ENCODE measurements around the gene ERI3.
"Not testable (repeated sequence)": the region's sequence is repeated elsewhere in the genome, so short reads cannot be mapped to it uniquely, and the experiment has no call there.

The ERI3 gene

GRCh38 chr1:44217809-44218410, 137.1 kb downstream of the ERI3 start:
- TF ChIP-seq CTCF (IDR thresholded peaks at IDR 0.05; ENCODE audit: insufficient read depth, low read length, poor library complexity, severe bottlenecking), result peak; percentile 88
- H3K36me3 ChIP-seq (ENCODE audit: control insufficient read depth, insufficient read depth, low read length), result peaks cover 34% of the 10 kb centered on the region
- DNase-seq (ENCODE audit: extremely low read depth, insufficient read length), result no peak
- H3K27me3 ChIP-seq (replicated peaks; ENCODE audit: control insufficient read depth, insufficient read depth, low read length), result no peaks in the 10 kb centered on the region
- no peak overlapping the region for H3K4me3 ChIP-seq (replicated peaks; ENCODE audit: low read depth, low read length)

GRCh38 chr1:44213222-44214112, 141.6 kb downstream of the ERI3 start, which contains the start of gene DMAP1:
DMAP1 (plus strand) TSS chr1:44213471; CDS start chr1:44213754, 283 bp downstream.
- peak; percentile 87 for DNase-seq (ENCODE audit: extremely low read depth, insufficient read length)
- Histone ChIP-seq H3K4me3 (replicated peaks; ENCODE audit: low read depth, low read length) (peak within 1 kb of the TSS; percentile 95), H3K36me3 (ENCODE audit: control insufficient read depth, insufficient read depth, low read length) (peaks cover 8% of the 10 kb centered on the region), H3K27me3 (replicated peaks; ENCODE audit: control insufficient read depth, insufficient read depth, low read length) (no peaks in the 10 kb centered on the region)
- no peak for TF ChIP-seq CTCF (IDR thresholded peaks at IDR 0.05; ENCODE audit: insufficient read depth, low read length, poor library complexity, severe bottlenecking)

- H3K36me3 ChIP-seq (ENCODE audit: control insufficient read depth, insufficient read depth, low read length), result peaks cover 3% of the 10 kb centered on the region
- DNase-seq (ENCODE audit: extremely low read depth, insufficient read length), result no peak
- H3K4me3 ChIP-seq (replicated peaks; ENCODE audit: low read depth, low read length), result peak overlapping the region; percentile 95
- no peak for TF ChIP-seq CTCF (IDR thresholded peaks at IDR 0.05; ENCODE audit: insufficient read depth, low read length, poor library complexity, severe bottlenecking)
- no peaks in the 10 kb centered on the region for H3K27me3 ChIP-seq (replicated peaks; ENCODE audit: control insufficient read depth, insufficient read depth, low read length)
Measured at GRCh38 chr1:44212355-44213221, 142.5 kb downstream of the ERI3 start.

- H3K36me3 ChIP-seq (ENCODE audit: control insufficient read depth, insufficient read depth, low read length), result peaks cover 1% of the 10 kb centered on the region; the same call in 1 of the 2 replicates
- no peaks in the 10 kb centered on the region for H3K27me3 ChIP-seq (replicated peaks; ENCODE audit: control insufficient read depth, insufficient read depth, low read length)
- TF ChIP-seq CTCF (IDR thresholded peaks at IDR 0.05; ENCODE audit: insufficient read depth, low read length, poor library complexity, severe bottlenecking), result no peak
- no peak overlapping the region for H3K4me3 ChIP-seq (replicated peaks; ENCODE audit: low read depth, low read length)
- no peak for DNase-seq (ENCODE audit: extremely low read depth, insufficient read length)
Measured at GRCh38 chr1:44210595-44210994, 144.5 kb downstream of the ERI3 start.

- no peak for DNase-seq (ENCODE audit: extremely low read depth, insufficient read length)
- no peaks in the 10 kb centered on the region for H3K36me3 ChIP-seq (ENCODE audit: control insufficient read depth, insufficient read depth, low read length)
- no peaks in the 10 kb centered on the region for H3K27me3 ChIP-seq (replicated peaks; ENCODE audit: control insufficient read depth, insufficient read depth, low read length)
- H3K4me3 ChIP-seq (replicated peaks; ENCODE audit: low read depth, low read length), result no peak overlapping the region
- no peak for TF ChIP-seq CTCF (IDR thresholded peaks at IDR 0.05; ENCODE audit: insufficient read depth, low read length, poor library complexity, severe bottlenecking)
Measured at GRCh38 chr1:44208226-44208625, 146.8 kb downstream of the ERI3 start.

- not testable (repeated sequence) for H3K27me3 ChIP-seq (replicated peaks; ENCODE audit: control insufficient read depth, insufficient read depth, low read length); H3K36me3 ChIP-seq (ENCODE audit: control insufficient read depth, insufficient read depth, low read length); DNase-seq (ENCODE audit: extremely low read depth, insufficient read length); H3K4me3 ChIP-seq (replicated peaks; ENCODE audit: low read depth, low read length)
Measured at GRCh38 chr1:44206545-44206944, 148.5 kb downstream of the ERI3 start.

Data from GM06990 (cell line).